Measurements from ENCODE around the gene C11orf91. TPM values are rescaled to one million over a fixed set of nuclear protein-coding genes. Genes with fewer than 3 reads are reported as not detected.

C11orf91 gene
- total and polyA plus RNA-seq, 7 donors, result not detected

DNA sequence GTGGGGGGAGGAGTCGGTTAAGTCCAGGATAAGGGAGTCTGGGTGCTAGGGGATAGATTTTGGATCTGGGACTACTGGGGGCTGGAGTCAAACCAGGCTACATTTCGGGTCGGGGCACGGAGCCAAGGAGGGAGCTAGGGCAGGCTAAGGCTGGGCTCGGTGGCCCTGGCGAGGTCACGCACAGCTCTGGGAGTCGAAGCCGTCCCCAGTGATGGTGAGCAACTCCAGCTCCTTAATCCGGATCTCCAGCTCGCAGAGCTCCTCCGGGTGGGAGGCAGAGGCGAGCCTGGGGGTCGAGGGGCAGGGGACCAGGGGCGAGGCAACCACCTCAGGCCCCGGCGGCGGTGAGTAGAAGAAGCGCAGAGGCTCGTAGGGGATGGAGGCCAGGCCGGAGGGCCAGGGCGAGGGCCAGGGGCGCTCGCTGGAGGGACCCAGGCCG lies 544 bp downstream of the C11orf91 start:
- peaks cover 0 to 2% (median 0%) of the 10 kb centered on the region in 4 donors for H3K36me3 ChIP-seq
- TF ChIP-seq POLR2A (IDR thresholded peaks at IDR 0.05) (no peak), EP300 (IDR thresholded peaks at IDR 0.05) (no peak), POLR2AphosphoS5 (IDR thresholded peaks at IDR 0.05) (no peak)
- TF ChIP-seq, protein P1, sequence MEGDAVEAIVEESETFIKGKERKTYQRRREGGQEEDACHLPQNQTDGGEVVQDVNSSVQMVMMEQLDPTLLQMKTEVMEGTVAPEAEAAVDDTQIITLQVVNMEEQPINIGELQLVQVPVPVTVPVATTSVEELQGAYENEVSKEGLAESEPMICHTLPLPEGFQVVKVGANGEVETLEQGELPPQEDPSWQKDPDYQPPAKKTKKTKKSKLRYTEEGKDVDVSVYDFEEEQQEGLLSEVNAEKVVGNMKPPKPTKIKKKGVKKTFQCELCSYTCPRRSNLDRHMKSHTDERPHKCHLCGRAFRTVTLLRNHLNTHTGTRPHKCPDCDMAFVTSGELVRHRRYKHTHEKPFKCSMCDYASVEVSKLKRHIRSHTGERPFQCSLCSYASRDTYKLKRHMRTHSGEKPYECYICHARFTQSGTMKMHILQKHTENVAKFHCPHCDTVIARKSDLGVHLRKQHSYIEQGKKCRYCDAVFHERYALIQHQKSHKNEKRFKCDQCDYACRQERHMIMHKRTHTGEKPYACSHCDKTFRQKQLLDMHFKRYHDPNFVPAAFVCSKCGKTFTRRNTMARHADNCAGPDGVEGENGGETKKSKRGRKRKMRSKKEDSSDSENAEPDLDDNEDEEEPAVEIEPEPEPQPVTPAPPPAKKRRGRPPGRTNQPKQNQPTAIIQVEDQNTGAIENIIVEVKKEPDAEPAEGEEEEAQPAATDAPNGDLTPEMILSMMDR (IDR thresholded peaks at IDR 0.05), result no peak
- no peaks in the 10 kb centered on the region for H3K9me3 ChIP-seq
- no peak for DNase-seq
- WGBS, 2 donors, result 28 to 32% methylated on average over 25 of the region's 25 CpGs
- H3K4me3 ChIP-seq, result peak overlapping the region; percentile 47 to 64 (median 60)
- H3K27me3 ChIP-seq, result no peaks in the 10 kb centered on the region
- intact Hi-C loops (cut with DNase I), result loop anchor here (5.0 kb wide), 1 partner anchor 37 kb away; the partner anchor contains the start of gene CD59
- peak overlapping the region; percentile 53 to 75 (median 74) for H3K27ac ChIP-seq
- peaks cover 0 to 23% (median 17%) of the 10 kb centered on the region in 4 donors for H3K4me1 ChIP-seq

DNA sequence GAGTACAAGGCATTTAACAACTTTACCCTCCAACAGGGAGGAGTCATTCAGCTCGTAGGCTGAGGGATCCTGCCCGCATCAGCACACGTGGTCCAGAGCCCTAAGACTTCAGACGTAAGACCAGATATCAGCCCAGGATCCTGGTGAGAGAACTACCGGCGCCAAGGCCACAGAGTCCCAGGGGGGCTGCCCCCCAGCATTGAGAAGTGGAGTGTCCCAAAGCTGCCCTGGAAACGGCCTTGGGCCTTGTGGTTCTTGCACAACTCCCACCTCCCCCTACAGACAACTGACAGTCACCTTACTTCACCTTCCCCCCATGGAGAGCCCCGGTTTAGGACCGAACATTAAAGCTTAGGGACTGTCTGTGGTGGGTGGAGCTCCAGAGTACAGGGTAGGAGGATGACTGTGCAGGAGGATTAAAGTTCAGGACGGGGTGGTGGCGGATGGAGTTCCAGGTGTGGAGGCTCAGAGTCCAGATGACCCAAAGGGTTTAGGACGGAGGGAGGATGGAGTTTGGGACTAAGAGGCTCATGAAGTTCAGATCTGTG lies 1.0 kb downstream of the C11orf91 start:
- Histone ChIP-seq H3K27ac (peak overlapping the region in 2 of 4 donors; percentile 75), H3K9me3 (no peaks in the 10 kb centered on the region), H3K27me3 (no peaks in the 10 kb centered on the region), H3K4me3 (peak overlapping the region in 1 of 4 donors; percentile 64), H3K36me3 (no peaks in the 10 kb centered on the region), H3K4me1 (peaks cover 0 to 23% (median 17%) of the 10 kb centered on the region in 4 donors)
- intact Hi-C loops (cut with DNase I), result loop anchor here (5.0 kb wide), 1 partner anchor 38 kb away; the partner anchor contains the start of gene CD59
- TF ChIP-seq, protein P1 (IDR thresholded peaks at IDR 0.05), result no peak
- no peak for TF ChIP-seq POLR2AphosphoS5 (IDR thresholded peaks at IDR 0.05)
- TF ChIP-seq EP300 (IDR thresholded peaks at IDR 0.05), result no peak
- TF ChIP-seq POLR2A (IDR thresholded peaks at IDR 0.05), result no peak
- WGBS, 2 donors, result 57 to 74% methylated on average over 12 of the region's 12 CpGs
- no peak for DNase-seq

DNA sequence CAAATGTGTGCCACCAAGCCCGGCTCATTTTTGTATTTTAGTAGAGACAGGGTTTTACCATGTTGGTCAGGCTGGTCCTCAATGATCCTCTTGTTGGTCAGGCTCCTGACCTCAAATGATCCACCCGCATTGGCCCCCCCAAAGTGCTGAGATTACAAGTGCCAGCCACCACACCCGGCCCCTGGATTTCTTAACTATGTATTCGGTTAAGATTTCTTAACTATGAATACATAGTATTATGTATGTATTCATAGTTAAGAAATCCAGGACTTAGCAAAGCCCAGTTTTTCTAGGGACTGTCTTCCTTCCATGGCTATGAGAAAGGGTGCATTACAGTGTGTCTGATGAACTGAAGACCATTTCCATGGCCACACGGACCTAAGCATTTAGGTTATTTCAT lies 1.7 kb downstream of the C11orf91 start:
- intact Hi-C loops (cut with DNase I), result no loop called here
- Histone ChIP-seq H3K27me3 (no peaks in the 10 kb centered on the region), H3K9me3 (no peaks in the 10 kb centered on the region), H3K4me3 (no peak overlapping the region), H3K4me1 (peaks cover 0 to 20% (median 14%) of the 10 kb centered on the region in 4 donors), H3K27ac (peak overlapping the region in 1 of 4 donors; percentile 75), H3K36me3 (no peaks in the 10 kb centered on the region)
- no peak for TF ChIP-seq POLR2AphosphoS5 (IDR thresholded peaks at IDR 0.05)
- no peak for TF ChIP-seq POLR2A (IDR thresholded peaks at IDR 0.05)
- no peak for TF ChIP-seq EP300 (IDR thresholded peaks at IDR 0.05)
- TF ChIP-seq, protein P1 (IDR thresholded peaks at IDR 0.05), result no peak
- WGBS, 2 donors, result 89 to 95% methylated on average over 5 of the region's 5 CpGs
- no peak for DNase-seq

DNA sequence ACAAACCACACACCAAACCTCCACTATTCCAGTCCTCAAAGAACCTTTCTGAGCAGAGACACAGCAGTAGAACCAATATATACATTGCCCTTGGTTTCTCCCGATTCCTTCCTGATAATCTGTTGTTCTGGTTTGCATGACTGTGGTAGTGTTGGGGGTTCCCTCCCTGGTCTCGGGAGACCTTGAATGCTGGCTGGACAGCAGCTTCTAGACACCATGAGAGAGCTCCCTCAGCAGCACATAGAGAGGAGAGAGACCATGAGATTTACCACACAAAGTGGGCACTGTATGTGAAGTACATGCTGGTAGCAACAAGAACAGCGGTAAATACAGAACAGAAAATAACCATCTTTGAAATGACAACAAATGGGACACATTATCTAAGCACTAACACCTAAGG lies 2.6 kb downstream of the C11orf91 start:
- TF ChIP-seq EP300 (IDR thresholded peaks at IDR 0.05), result no peak
- TF ChIP-seq POLR2A (IDR thresholded peaks at IDR 0.05), result no peak
- no peak for TF ChIP-seq POLR2AphosphoS5 (IDR thresholded peaks at IDR 0.05)
- TF ChIP-seq, protein P1 (IDR thresholded peaks at IDR 0.05), result no peak
- intact Hi-C loops (cut with DNase I), result no loop called here
- Histone ChIP-seq H3K27me3 (no peaks in the 10 kb centered on the region), H3K27ac (no peak overlapping the region), H3K36me3 (no peaks in the 10 kb centered on the region), H3K9me3 (no peaks in the 10 kb centered on the region), H3K4me1 (peaks cover 0 to 18% (median 14%) of the 10 kb centered on the region in 4 donors), H3K4me3 (no peak overlapping the region)
- 84 to 92% methylated on average over 3 of the region's 3 CpGs for WGBS, 2 donors
- no peak for DNase-seq
